GM12892 (cell line): ENCODE measurements around the gene RABGEF1.
A peak's percentile ranks its signal among the peaks of the same experiment; 100 is the strongest.
"Not testable (repeated sequence)": the region's sequence is repeated elsewhere in the genome, so short reads cannot be mapped to it uniquely, and the experiment has no call there.

ENCODE experiments used
- DNase-seq: peaks from one replicate; pipeline ENCODE4 v3.0.0; 2011; ENCODE audit not compliant: insufficient read length
- FAIRE-seq: peaks from 2 replicates; lab custom pipeline; 2011; peaks lifted over from hg19 to GRCh38; lab: Jason Lieb, UNC
- POLR2A ChIP-seq: IDR thresholded peaks from 2 replicates; pipeline ENCODE4 v1.6.1; 2011; ENCODE audit warnings: low read depth, low read length, control low read depth
- POLR2AphosphoS5 ChIP-seq: IDR thresholded peaks from 2 replicates; pipeline ENCODE4 v1.6.1; 2011; ENCODE audit warnings: low read depth, low read length, control low read depth
- TAF1 ChIP-seq: IDR thresholded peaks from 2 replicates; pipeline ENCODE4 v1.6.1; 2011; ENCODE audit warnings: low read depth, mild to moderate bottlenecking, control low read depth, low read length, borderline replicate concordance

RABGEF1 gene

GRCh38 chr7:66713687-66714086, 26.8 kb upstream of the RABGEF1 start:
- FAIRE-seq = no peak

GRCh38 chr7:66716634-66717033, 23.9 kb upstream of the RABGEF1 start:
- FAIRE-seq, DNase-seq: not testable (repeated sequence)

More at GRCh38 chr7:66713687-66714086, 26.8 kb upstream of the RABGEF1 start:
- TF ChIP-seq TAF1 = no peak
- no peak for TF ChIP-seq POLR2A
- no peak for TF ChIP-seq POLR2AphosphoS5
- DNase-seq = no peak

- no peak for DNase-seq
These were observed 20.0 kb upstream of the RABGEF1 start for GRCh38 chr7:66720561-66720960.

GRCh38 chr7:66725843-66726242, 14.7 kb upstream of the RABGEF1 start:
- no peak for TF ChIP-seq TAF1
- no peak for TF ChIP-seq POLR2A
- TF ChIP-seq POLR2AphosphoS5 = no peak
- no peak for DNase-seq
- no peak for FAIRE-seq

More at GRCh38 chr7:66720561-66720960, 20.0 kb upstream of the RABGEF1 start:
- TF ChIP-seq POLR2AphosphoS5 = no peak
- no peak for TF ChIP-seq TAF1
- no peak for TF ChIP-seq POLR2A
- no peak for FAIRE-seq

GRCh38 chr7:66727058-66727457, 13.5 kb upstream of the RABGEF1 start:
- FAIRE-seq (no peak), DNase-seq (no peak)
- TF ChIP-seq POLR2AphosphoS5 (no peak), TAF1 (no peak), POLR2A (no peak)

GRCh38 chr7:66728571-66728970, 12.0 kb upstream of the RABGEF1 start:
- FAIRE-seq (peak; percentile 89), DNase-seq (no peak)
- TF ChIP-seq POLR2A (no peak), TAF1 (no peak), POLR2AphosphoS5 (no peak)

GRCh38 chr7:66729274-66729673, 11.3 kb upstream of the RABGEF1 start:
- DNase-seq = no peak
- TF ChIP-seq POLR2A = no peak
- TF ChIP-seq POLR2AphosphoS5 = no peak
- no peak for TF ChIP-seq TAF1
- no peak for FAIRE-seq

GRCh38 chr7:66731986-66732385, 8.5 kb upstream of the RABGEF1 start:
- no peak for DNase-seq
- TF ChIP-seq TAF1 = no peak
- TF ChIP-seq POLR2A = no peak
- TF ChIP-seq POLR2AphosphoS5 = no peak
- FAIRE-seq = no peak

GRCh38 chr7:66732439-66732838, 8.1 kb upstream of the RABGEF1 start:
- FAIRE-seq (no peak), DNase-seq (peak; percentile 50)
- TF ChIP-seq TAF1 (no peak), POLR2AphosphoS5 (no peak), POLR2A (no peak)

- no peak for FAIRE-seq
These were observed 6.5 kb upstream of the RABGEF1 start for GRCh38 chr7:66734006-66734405.

GRCh38 chr7:66735154-66735553, 5.4 kb upstream of the RABGEF1 start:
- TF ChIP-seq POLR2AphosphoS5 = no peak
- no peak for TF ChIP-seq TAF1
- TF ChIP-seq POLR2A = no peak
- DNase-seq (no peak), FAIRE-seq (no peak)

More at GRCh38 chr7:66734006-66734405, 6.5 kb upstream of the RABGEF1 start:
- no peak for DNase-seq
- no peak for TF ChIP-seq POLR2A
- TF ChIP-seq TAF1 = no peak
- TF ChIP-seq POLR2AphosphoS5 = no peak

- no peak for TF ChIP-seq POLR2A
- TF ChIP-seq TAF1 = no peak
- TF ChIP-seq POLR2AphosphoS5 = no peak
- no peak for FAIRE-seq
These were observed 4.7 kb upstream of the RABGEF1 start for GRCh38 chr7:66735850-66736249.

GRCh38 chr7:66736892-66737291, 3.6 kb upstream of the RABGEF1 start:
- TF ChIP-seq POLR2A (no peak), POLR2AphosphoS5 (no peak)
- no peak for FAIRE-seq
- no peak for DNase-seq

More at GRCh38 chr7:66735850-66736249, 4.7 kb upstream of the RABGEF1 start:
- DNase-seq = no peak
